Neuron (in vitro differentiated cells): ENCODE results near the gene TMEM109.

Source experiments
- H2AFZ ChIP-seq: one replicate; pipeline ENCODE4 v1.6.1; 2013; ENCODE audit warnings: low read depth, mild to moderate bottlenecking, inconsistent platforms, low read length, moderate library complexity
- H3K27me3 ChIP-seq: one replicate; pipeline ENCODE4 v1.6.1; 2013; ENCODE audit warnings: low read length; ENCODE audit not compliant: insufficient read depth
- H3K36me3 ChIP-seq: one replicate; pipeline ENCODE4 v1.6.1; 2013; ENCODE audit warnings: low read length; ENCODE audit not compliant: insufficient read depth
- H3K4me1 ChIP-seq: one replicate; pipeline ENCODE4 v1.6.1; 2013; ENCODE audit warnings: low read length; ENCODE audit not compliant: insufficient read depth
- H3K4me3 ChIP-seq: 2 replicates; pipeline ENCODE4 v1.5.1; 2013; ENCODE audit warnings: mild to moderate bottlenecking, low read length, moderate library complexity
- H3K9me3 ChIP-seq: one replicate; pipeline ENCODE4 v1.6.1; 2013; ENCODE audit warnings: low read length

TMEM109 gene

DNA sequence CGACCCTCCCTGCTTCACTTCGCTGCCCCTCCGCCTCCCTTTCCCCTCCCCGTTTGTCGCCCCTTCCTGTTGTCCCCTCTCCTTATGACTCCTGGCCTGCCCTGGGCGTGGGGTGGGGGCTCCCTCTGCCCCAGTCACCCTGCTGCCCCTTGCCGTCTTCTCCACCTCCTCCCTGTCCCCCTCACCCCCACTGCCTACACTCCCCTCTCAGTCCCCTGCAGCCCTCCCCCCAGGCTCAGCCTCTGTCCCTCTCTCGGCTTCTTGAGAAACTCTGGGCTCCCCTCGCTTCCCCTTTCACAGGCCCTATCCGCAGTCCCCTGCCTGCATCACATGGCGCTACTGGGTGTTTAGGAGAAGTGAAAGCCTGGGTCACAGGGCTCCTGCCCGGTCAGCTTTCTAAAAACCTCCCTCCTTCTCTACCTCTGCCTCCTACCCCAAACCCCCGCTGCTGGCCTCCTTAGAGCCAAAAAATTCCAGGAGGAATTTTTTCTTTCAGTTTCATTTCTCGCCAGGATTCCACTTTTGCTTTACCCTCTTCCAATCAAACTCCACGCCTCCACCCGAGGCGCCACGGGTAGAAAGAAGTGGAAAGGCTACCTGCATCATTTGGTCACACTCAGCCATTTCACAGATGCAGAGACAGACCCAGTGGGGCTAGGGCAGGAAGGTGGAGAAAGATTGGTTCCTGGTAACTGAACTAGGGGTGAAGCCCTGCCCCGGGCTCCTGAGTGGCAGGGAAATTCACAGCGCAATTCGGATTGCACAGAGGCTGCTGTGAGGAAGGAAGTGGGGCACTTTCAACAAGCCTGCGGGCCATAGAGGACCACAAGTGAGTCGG is 38.2 kb downstream of the TMEM109 start, which contains the start of gene SLC15A3:
TSS of gene SLC15A3 (minus strand) at position 273 of the 838 bp plus-strand sequence. CDS start 625 bp downstream, outside the sequence.
- Histone ChIP-seq H3K36me3 (no peaks in the 10 kb centered on the region), H3K4me3 (peak within 1 kb of the TSS; percentile 26), H2AFZ (peak within 1 kb of the TSS; percentile 68), H3K27me3 (no peaks in the 10 kb centered on the region), H3K9me3 (no peaks in the 10 kb centered on the region), H3K4me1 (peaks cover 27% of the 10 kb centered on the region)

GRCh38 chr11:60952742-60953170 is 38.8 kb downstream of the TMEM109 start:
- H2AFZ ChIP-seq = peak overlapping the region; percentile 68
- H3K27me3 ChIP-seq = no peaks in the 10 kb centered on the region
- H3K4me3 ChIP-seq = peak overlapping the region; percentile 26
- H3K4me1 ChIP-seq = peaks cover 22% of the 10 kb centered on the region
- H3K36me3 ChIP-seq = no peaks in the 10 kb centered on the region
- H3K9me3 ChIP-seq = no peaks in the 10 kb centered on the region

GRCh38 chr11:60953781-60954180 is 39.8 kb downstream of the TMEM109 start:
- Histone ChIP-seq H3K9me3 (no peaks in the 10 kb centered on the region), H3K27me3 (no peaks in the 10 kb centered on the region), H2AFZ (no peak overlapping the region), H3K4me3 (no peak overlapping the region), H3K36me3 (no peaks in the 10 kb centered on the region), H3K4me1 (peaks cover 13% of the 10 kb centered on the region)

DNA sequence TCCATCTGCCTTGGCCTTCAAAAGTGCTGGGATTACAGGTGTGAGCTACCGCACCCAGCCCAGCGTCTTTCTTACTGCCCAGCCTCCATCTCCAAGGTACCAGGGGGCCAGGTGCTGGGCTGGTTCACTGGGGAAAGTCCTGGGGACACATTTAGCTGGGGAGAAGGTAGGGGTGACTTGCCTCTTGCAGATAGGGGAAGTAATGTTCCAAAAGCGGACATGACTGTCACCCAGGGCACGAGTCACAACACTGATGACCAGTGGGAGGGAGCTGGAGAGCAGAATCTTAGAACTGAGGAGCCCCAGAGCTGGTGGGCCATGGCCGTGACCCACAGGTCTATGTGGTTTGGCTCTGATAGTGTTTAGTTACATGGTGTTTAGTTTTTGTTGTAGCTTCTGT is 40.5 kb downstream of the TMEM109 start:
- Histone ChIP-seq H3K27me3 (no peaks in the 10 kb centered on the region), H3K9me3 (no peaks in the 10 kb centered on the region), H3K4me3 (no peak overlapping the region)

GRCh38 chr11:60955571-60955970 is 41.6 kb downstream of the TMEM109 start:
- Histone ChIP-seq H3K36me3 (no peaks in the 10 kb centered on the region), H3K27me3 (peaks cover 4% of the 10 kb centered on the region), H2AFZ (no peak overlapping the region), H3K4me3 (no peak overlapping the region), H3K4me1 (peaks cover 13% of the 10 kb centered on the region), H3K9me3 (no peaks in the 10 kb centered on the region)

More for the DNA sequence above, 40.5 kb downstream of the TMEM109 start:
- no peaks in the 10 kb centered on the region for H3K36me3 ChIP-seq
- H3K4me1 ChIP-seq = peaks cover 13% of the 10 kb centered on the region
- no peak overlapping the region for H2AFZ ChIP-seq

- Histone ChIP-seq H2AFZ (no peak overlapping the region), H3K4me1 (peaks cover 5% of the 10 kb centered on the region), H3K9me3 (no peaks in the 10 kb centered on the region), H3K4me3 (no peak overlapping the region), H3K36me3 (no peaks in the 10 kb centered on the region), H3K27me3 (peaks cover 4% of the 10 kb centered on the region)
Observed at GRCh38 chr11:60957188-60957587, 43.2 kb downstream of the TMEM109 start.

- Histone ChIP-seq H3K4me3 (no peak overlapping the region), H3K36me3 (no peaks in the 10 kb centered on the region), H2AFZ (no peak overlapping the region)
Observed at GRCh38 chr11:60959431-60959830, 45.5 kb downstream of the TMEM109 start.

GRCh38 chr11:60960405-60960804 is 46.4 kb downstream of the TMEM109 start:
- Histone ChIP-seq H2AFZ (no peak overlapping the region), H3K4me1 (no peaks in the 10 kb centered on the region), H3K9me3 (no peaks in the 10 kb centered on the region), H3K4me3 (no peak overlapping the region), H3K36me3 (no peaks in the 10 kb centered on the region), H3K27me3 (peaks cover 4% of the 10 kb centered on the region)

More at GRCh38 chr11:60959431-60959830, 45.5 kb downstream of the TMEM109 start:
- Histone ChIP-seq H3K27me3 (peaks cover 4% of the 10 kb centered on the region), H3K4me1 (no peaks in the 10 kb centered on the region), H3K9me3 (no peaks in the 10 kb centered on the region)

GRCh38 chr11:60964801-60965200 is 50.8 kb downstream of the TMEM109 start:
- Histone ChIP-seq H3K4me1 (no peaks in the 10 kb centered on the region), H3K27me3 (peaks cover 14% of the 10 kb centered on the region), H3K36me3 (no peaks in the 10 kb centered on the region), H3K4me3 (no peak overlapping the region), H3K9me3 (no peaks in the 10 kb centered on the region), H2AFZ (no peak overlapping the region)

GRCh38 chr11:60966890-60967289 is 52.9 kb downstream of the TMEM109 start:
- H3K4me1 ChIP-seq = no peaks in the 10 kb centered on the region
- H3K4me3 ChIP-seq = no peak overlapping the region
- no peaks in the 10 kb centered on the region for H3K36me3 ChIP-seq
- no peak overlapping the region for H2AFZ ChIP-seq
- peaks cover 10% of the 10 kb centered on the region for H3K27me3 ChIP-seq
- H3K9me3 ChIP-seq = no peaks in the 10 kb centered on the region

GRCh38 chr11:60968223-60968622 is 54.3 kb downstream of the TMEM109 start:
- no peaks in the 10 kb centered on the region for H3K9me3 ChIP-seq
- H3K4me3 ChIP-seq = no peak overlapping the region
- no peak overlapping the region for H2AFZ ChIP-seq

DNA sequence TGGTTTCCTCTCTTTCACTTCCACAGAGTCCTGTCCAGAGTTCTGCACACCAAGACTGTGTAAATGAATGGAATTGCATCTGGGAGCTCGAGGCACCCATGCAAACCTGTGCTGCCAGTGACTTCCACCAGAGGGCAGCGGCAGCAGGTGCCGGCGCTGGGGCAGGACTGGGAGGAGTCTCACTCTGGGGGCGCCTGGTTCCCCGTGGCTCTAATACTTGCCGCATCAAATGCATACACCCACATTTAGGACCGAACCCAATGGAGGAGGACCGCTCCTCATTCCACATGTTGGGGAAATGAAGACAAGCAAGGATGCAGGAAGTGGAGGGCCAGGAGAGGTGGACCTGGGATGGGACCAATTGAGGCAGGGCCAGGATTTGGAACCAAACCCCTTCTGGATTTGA is 56.4 kb downstream of the TMEM109 start:
- H3K4me3 ChIP-seq = no peak overlapping the region
- H2AFZ ChIP-seq = no peak overlapping the region
- no peaks in the 10 kb centered on the region for H3K36me3 ChIP-seq
- H3K9me3 ChIP-seq = no peaks in the 10 kb centered on the region
- peaks cover 5% of the 10 kb centered on the region for H3K4me1 ChIP-seq
- H3K27me3 ChIP-seq = peaks cover 23% of the 10 kb centered on the region

More at GRCh38 chr11:60968223-60968622, 54.3 kb downstream of the TMEM109 start:
- Histone ChIP-seq H3K36me3 (no peaks in the 10 kb centered on the region), H3K4me1 (no peaks in the 10 kb centered on the region), H3K27me3 (peaks cover 17% of the 10 kb centered on the region)

DNA sequence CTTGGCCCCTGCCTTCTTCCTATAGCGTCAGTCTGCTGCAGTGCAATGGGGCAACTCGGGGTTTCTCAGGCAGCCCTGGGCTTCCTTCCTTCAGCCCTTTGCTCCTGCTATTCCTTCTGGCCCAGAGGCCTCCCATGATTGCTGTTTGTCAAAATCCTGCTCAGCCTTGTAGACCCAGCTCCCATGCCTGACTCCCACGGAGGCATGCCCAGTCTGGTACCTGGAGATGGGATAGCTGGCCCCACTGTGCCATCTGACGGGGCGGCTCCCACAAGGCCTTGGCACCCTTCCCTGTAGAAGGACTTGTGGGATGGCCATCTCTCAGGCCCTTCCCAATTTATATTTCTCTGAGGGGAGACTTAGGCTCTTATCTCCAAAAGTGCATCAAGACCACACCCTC is 56.9 kb downstream of the TMEM109 start:
- Histone ChIP-seq H3K4me1 (peaks cover 5% of the 10 kb centered on the region), H3K9me3 (no peaks in the 10 kb centered on the region), H3K27me3 (peaks cover 20% of the 10 kb centered on the region), H2AFZ (no peak overlapping the region), H3K36me3 (no peaks in the 10 kb centered on the region), H3K4me3 (no peak overlapping the region)
